ENCODE results near the gene P3H4. TPM values are rescaled to one million over a fixed set of nuclear protein-coding genes. Genes with fewer than 3 reads are reported as not detected.

The P3H4 gene
- total RNA-seq, 1 experiment from 2014 or later: 58.9 TPM

DNA sequence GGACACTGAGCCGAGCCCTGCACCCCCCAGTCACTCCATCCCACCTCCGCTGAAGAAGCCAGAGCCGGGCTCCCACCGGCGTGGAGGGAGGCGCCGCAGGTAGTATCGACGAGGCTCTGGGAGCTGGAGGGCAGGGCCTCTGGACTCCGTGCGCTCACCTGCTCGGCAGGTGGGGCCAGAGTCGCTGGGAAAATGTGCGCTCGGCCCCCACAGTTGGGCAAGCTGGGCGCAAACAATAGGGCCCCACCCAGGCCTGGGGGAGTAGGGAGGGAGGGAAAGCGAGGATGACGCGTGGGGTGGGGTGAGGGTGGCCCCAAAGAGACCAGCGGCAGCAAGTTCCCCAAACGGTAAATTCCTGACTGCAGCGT, 25.9 kb downstream of the P3H4 start:
- intact Hi-C loops (cut with micrococcal nuclease; ENCODE audit: unreplicated experiment): no loop called here
- TF ChIP-seq, protein P1, sequence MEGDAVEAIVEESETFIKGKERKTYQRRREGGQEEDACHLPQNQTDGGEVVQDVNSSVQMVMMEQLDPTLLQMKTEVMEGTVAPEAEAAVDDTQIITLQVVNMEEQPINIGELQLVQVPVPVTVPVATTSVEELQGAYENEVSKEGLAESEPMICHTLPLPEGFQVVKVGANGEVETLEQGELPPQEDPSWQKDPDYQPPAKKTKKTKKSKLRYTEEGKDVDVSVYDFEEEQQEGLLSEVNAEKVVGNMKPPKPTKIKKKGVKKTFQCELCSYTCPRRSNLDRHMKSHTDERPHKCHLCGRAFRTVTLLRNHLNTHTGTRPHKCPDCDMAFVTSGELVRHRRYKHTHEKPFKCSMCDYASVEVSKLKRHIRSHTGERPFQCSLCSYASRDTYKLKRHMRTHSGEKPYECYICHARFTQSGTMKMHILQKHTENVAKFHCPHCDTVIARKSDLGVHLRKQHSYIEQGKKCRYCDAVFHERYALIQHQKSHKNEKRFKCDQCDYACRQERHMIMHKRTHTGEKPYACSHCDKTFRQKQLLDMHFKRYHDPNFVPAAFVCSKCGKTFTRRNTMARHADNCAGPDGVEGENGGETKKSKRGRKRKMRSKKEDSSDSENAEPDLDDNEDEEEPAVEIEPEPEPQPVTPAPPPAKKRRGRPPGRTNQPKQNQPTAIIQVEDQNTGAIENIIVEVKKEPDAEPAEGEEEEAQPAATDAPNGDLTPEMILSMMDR (IDR thresholded peaks at IDR 0.05): no peak
- TF ChIP-seq SIN3A (IDR thresholded peaks at IDR 0.05; ENCODE audit: borderline replicate concordance, insufficient read depth, low read depth, low read length) (no peak), TCF7L2 (IDR thresholded peaks at IDR 0.05; ENCODE audit: low read depth, low read length) (no peak), POLR2AphosphoS5 (IDR thresholded peaks at IDR 0.05; ENCODE audit: low read depth, low read length) (no peak)
- TF ChIP-seq, protein P2, sequence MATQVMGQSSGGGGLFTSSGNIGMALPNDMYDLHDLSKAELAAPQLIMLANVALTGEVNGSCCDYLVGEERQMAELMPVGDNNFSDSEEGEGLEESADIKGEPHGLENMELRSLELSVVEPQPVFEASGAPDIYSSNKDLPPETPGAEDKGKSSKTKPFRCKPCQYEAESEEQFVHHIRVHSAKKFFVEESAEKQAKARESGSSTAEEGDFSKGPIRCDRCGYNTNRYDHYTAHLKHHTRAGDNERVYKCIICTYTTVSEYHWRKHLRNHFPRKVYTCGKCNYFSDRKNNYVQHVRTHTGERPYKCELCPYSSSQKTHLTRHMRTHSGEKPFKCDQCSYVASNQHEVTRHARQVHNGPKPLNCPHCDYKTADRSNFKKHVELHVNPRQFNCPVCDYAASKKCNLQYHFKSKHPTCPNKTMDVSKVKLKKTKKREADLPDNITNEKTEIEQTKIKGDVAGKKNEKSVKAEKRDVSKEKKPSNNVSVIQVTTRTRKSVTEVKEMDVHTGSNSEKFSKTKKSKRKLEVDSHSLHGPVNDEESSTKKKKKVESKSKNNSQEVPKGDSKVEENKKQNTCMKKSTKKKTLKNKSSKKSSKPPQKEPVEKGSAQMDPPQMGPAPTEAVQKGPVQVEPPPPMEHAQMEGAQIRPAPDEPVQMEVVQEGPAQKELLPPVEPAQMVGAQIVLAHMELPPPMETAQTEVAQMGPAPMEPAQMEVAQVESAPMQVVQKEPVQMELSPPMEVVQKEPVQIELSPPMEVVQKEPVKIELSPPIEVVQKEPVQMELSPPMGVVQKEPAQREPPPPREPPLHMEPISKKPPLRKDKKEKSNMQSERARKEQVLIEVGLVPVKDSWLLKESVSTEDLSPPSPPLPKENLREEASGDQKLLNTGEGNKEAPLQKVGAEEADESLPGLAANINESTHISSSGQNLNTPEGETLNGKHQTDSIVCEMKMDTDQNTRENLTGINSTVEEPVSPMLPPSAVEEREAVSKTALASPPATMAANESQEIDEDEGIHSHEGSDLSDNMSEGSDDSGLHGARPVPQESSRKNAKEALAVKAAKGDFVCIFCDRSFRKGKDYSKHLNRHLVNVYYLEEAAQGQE (IDR thresholded peaks at IDR 0.05; ENCODE audit: insufficient read depth in 1 of 2, low read depth in 2 of 2, low read length in 1 of 2): no peak
- ATAC-seq: peak; percentile 1
- Histone ChIP-seq H3K9me3 (ENCODE audit: control insufficient read depth, insufficient read depth, low read depth, low read length) (no peaks in the 10 kb centered on the region), H3K27ac (ENCODE audit: low read length) (peak overlapping the region; percentile 85), H3K27me3 (ENCODE audit: control insufficient read depth, insufficient read depth, low read length) (no peaks in the 10 kb centered on the region), H3K4me1 (ENCODE audit: control insufficient read depth, insufficient read depth, low read length) (peaks cover 41% of the 10 kb centered on the region), H3K4me3 (ENCODE audit: low read depth in 2 of 2, low read length in 2 of 2) (peak overlapping the region; percentile 70 to 81), H3K36me3 (ENCODE audit: control insufficient read depth, insufficient read depth, low read length) (no peaks in the 10 kb centered on the region)
- BruUV-seq (replicated peaks): no TSS peak
- POLR2A ChIA-PET: interaction anchor here (1.0 to 1.4 kb wide), 2 partner anchors 8 to 51 kb away, joined by 3 to 14 read pairs; partner anchors contain the start of gene HAP1
- CTCF ChIA-PET: interaction anchor here (0.6 to 2.1 kb wide), 7 partner anchors 8 to 1088 kb away, joined by 3 to 26 read pairs (median 4); no protein-coding TSS in a partner anchor
- in situ Hi-C loops (cut with HindIII; ENCODE audit: low pct_unique_long_range_greater_than_20kb, low sequenced_read_pairs): no loop called here
- DNase-seq (ENCODE audit: low read depth, low spot score): no peak

DNA sequence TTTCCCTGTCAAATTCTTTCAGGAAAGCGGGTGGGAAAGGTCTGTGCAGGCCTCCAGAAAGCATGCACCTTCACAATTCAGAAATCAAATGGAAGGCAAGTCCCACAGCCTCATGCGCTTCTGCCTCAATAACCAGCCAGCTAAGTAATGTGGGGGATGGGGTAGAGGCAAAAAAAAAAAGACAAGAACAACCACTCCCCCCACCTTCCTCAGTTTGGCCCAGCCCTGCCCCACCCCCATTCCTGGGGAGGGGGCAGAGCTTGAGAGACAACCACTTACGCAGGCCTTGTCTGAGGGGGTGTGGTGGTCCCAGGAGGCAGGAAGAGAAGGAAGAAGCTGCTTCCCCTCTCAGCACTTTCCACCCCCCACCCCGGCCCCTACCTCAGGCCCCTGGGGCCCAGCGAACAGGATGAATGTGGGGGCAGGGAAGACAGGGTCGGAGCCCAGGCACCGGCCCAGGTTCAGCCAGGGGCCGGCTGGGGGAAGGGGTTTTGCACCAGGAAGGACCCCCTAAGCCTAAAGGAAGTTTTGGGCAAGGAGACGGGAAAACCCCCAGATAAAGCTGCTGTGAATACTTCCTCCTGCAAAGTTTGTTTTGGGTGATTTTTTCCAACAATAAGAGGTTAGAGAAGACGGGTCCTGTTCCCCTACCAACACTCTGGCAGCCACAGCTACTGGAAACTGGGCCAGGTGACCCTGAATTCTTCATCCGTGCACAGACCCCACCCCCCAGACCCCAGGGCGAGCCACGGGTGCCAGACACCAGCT, 26.5 kb downstream of the P3H4 start:
- no peak for DNase-seq (ENCODE audit: low read depth, low spot score)
- ChIA-PET POLR2A (interaction anchor here (1.0 kb wide), 1 partner anchor 51 kb away, joined by 3 read pairs; the partner anchor contains the start of gene HAP1), CTCF (interaction anchor here (0.6 to 2.1 kb wide), 5 partner anchors 7 to 1087 kb away, joined by 3 to 26 read pairs (median 4); no protein-coding TSS in a partner anchor)
- Histone ChIP-seq H3K4me1 (ENCODE audit: control insufficient read depth, insufficient read depth, low read length) (peaks cover 41% of the 10 kb centered on the region), H3K36me3 (ENCODE audit: control insufficient read depth, insufficient read depth, low read length) (no peaks in the 10 kb centered on the region), H3K4me3 (ENCODE audit: low read depth in 2 of 2, low read length in 2 of 2) (peak overlapping the region; percentile 70 to 81), H3K27ac (ENCODE audit: low read length) (peak overlapping the region; percentile 85), H3K9me3 (ENCODE audit: control insufficient read depth, insufficient read depth, low read depth, low read length) (no peaks in the 10 kb centered on the region), H3K27me3 (ENCODE audit: control insufficient read depth, insufficient read depth, low read length) (no peaks in the 10 kb centered on the region)
- TF ChIP-seq, protein P1 (IDR thresholded peaks at IDR 0.05): no peak
- no peak for TF ChIP-seq POLR2AphosphoS5 (IDR thresholded peaks at IDR 0.05; ENCODE audit: low read depth, low read length)
- TF ChIP-seq SIN3A (IDR thresholded peaks at IDR 0.05; ENCODE audit: borderline replicate concordance, insufficient read depth, low read depth, low read length): no peak
- TF ChIP-seq, protein P2 (IDR thresholded peaks at IDR 0.05; ENCODE audit: insufficient read depth in 1 of 2, low read depth in 2 of 2, low read length in 1 of 2): no peak
- TF ChIP-seq TCF7L2 (IDR thresholded peaks at IDR 0.05; ENCODE audit: low read depth, low read length): no peak
- intact Hi-C loops (cut with micrococcal nuclease; ENCODE audit: unreplicated experiment) (no loop called here), in situ Hi-C loops (cut with HindIII; ENCODE audit: low pct_unique_long_range_greater_than_20kb, low sequenced_read_pairs) (no loop called here)
- ATAC-seq: no peak
- no TSS peak for BruUV-seq (replicated peaks)
